GM12801 (cell line): Measurements from ENCODE around the gene DNAJC27.

Source experiments
- CTCF ChIP-seq: IDR thresholded peaks from one replicate; pipeline ENCODE4 v1.5.1; 2011; ENCODE audit warnings: control low read depth; ENCODE audit not compliant: insufficient read length; ENCODE audit errors: extremely low read depth

Gene DNAJC27

GRCh38 chr2:25000036-25000435 is 28.3 kb upstream of the DNAJC27 start:
- no peak for TF ChIP-seq CTCF

- no peak for TF ChIP-seq CTCF
Measured at GRCh38 chr2:24994146-24994724, 22.5 kb upstream of the DNAJC27 start.

- no peak for TF ChIP-seq CTCF
Measured at GRCh38 chr2:24993406-24994145, 21.8 kb upstream of the DNAJC27 start.

- TF ChIP-seq CTCF, result no peak
Measured at GRCh38 chr2:24986372-24986771, 14.6 kb upstream of the DNAJC27 start.

- no peak for TF ChIP-seq CTCF
Measured at GRCh38 chr2:24985511-24985910, 13.8 kb upstream of the DNAJC27 start.

- TF ChIP-seq CTCF, result no peak
Measured at GRCh38 chr2:24984912-24985311, 13.2 kb upstream of the DNAJC27 start.

- no peak for TF ChIP-seq CTCF
Measured at GRCh38 chr2:24981411-24982136, 9.8 kb upstream of the DNAJC27 start.
